Neural progenitor cell (in vitro differentiated cells): Measurements from ENCODE around the gene ZNF423. TPM values are rescaled to one million over a fixed set of nuclear protein-coding genes. Genes with fewer than 3 reads are reported as not detected.

Experiments used
- DNase-seq: peaks from one replicate; pipeline ENCODE4 v3.0.0-alpha.2; 2016; ENCODE audit warnings: low spot score
- H2AFZ ChIP-seq: fragments of 200-600 bp; sonication (generic); replicated peaks from 2 replicates; pipeline ENCODE4 v1.6.1; 2016; ENCODE audit warnings: antibody characterized with exemption
- H3F3A ChIP-seq: fragments of 200-600 bp; sonication (generic); 2 replicates; pipeline ENCODE4 v1.6.1; 2016; ENCODE audit warnings: antibody characterized with exemption, low read depth
- H3K27ac ChIP-seq: fragments of 200-600 bp; sonication (generic); 2 replicates; pipeline ENCODE4 v1.5.1; 2016; ENCODE audit warnings: mild to moderate bottlenecking
- H3K27me3 ChIP-seq: fragments of 200-600 bp; sonication (generic); 2 replicates; pipeline ENCODE4 v1.6.1; 2016; ENCODE audit warnings: mild to moderate bottlenecking, moderate library complexity
- H3K36me3 ChIP-seq: fragments of 200-600 bp; sonication (generic); 2 replicates; pipeline ENCODE4 v1.5.1; 2016
- H3K4me1 ChIP-seq: fragments of 200-600 bp; sonication (generic); 2 replicates; pipeline ENCODE4 v1.6.1; 2016; ENCODE audit warnings: mixed run types
- H3K4me2 ChIP-seq: fragments of 200-600 bp; sonication (generic); 2 replicates; pipeline ENCODE4 v1.6.1; 2016
- H3K4me3 ChIP-seq: fragments of 200-600 bp; sonication (generic); 2 replicates; pipeline ENCODE4 v1.5.1; 2016
- H3K79me2 ChIP-seq: fragments of 200-600 bp; sonication (generic); 2 replicates; pipeline ENCODE4 v1.6.1; 2016; ENCODE audit warnings: low read depth
- H3K9ac ChIP-seq: fragments of 200-600 bp; sonication (generic); 2 replicates; pipeline ENCODE4 v1.6.1; 2016
- H3K9me3 ChIP-seq: fragments of 200-600 bp; sonication (generic); 2 replicates; pipeline ENCODE4 v1.5.1; 2016; ENCODE audit warnings: low read depth
- H4K20me1 ChIP-seq: fragments of 200-600 bp; sonication (generic); 2 replicates; pipeline ENCODE4 v1.6.1; 2016; ENCODE audit warnings: low read depth
- H3K27ac Mint-ChIP-seq: 3 replicates; pipeline ENCODE4 v1.8.0; 2021; ENCODE audit warnings: mixed read lengths
- H3K27me3 Mint-ChIP-seq: 2 replicates; pipeline ENCODE4 v1.8.0; 2022; ENCODE audit warnings: low read depth, mild to moderate bottlenecking, inconsistent platforms, moderate library complexity, mixed read lengths; ENCODE audit not compliant: insufficient read depth
- H3K36me3 Mint-ChIP-seq: 3 replicates; pipeline ENCODE4 v1.8.0; 2021; ENCODE audit warnings: mixed read lengths
- H3K4me1 Mint-ChIP-seq: 3 replicates; pipeline ENCODE4 v1.8.0; 2021; ENCODE audit warnings: mixed read lengths
- H3K4me3 Mint-ChIP-seq: 3 replicates; pipeline ENCODE4 v1.8.0; 2021; ENCODE audit warnings: mild to moderate bottlenecking, moderate library complexity, mixed read lengths
- H3K9me3 Mint-ChIP-seq: 3 replicates; pipeline ENCODE4 v1.8.0; 2020; ENCODE audit warnings: mixed read lengths
- CTCF ChIP-seq: fragments of 200-600 bp; sonication (generic); IDR thresholded peaks from 2 replicates; pipeline ENCODE4 v1.5.1; 2017; ENCODE audit warnings: antibody characterized with exemption, mild to moderate bottlenecking
- EZH2 ChIP-seq: fragments of 200-600 bp; sonication (generic); IDR thresholded peaks from 2 replicates; pipeline ENCODE4 v1.6.1; 2017; ENCODE audit warnings: antibody characterized with exemption, mild to moderate bottlenecking, moderate library complexity
- EZH2phosphoT487 ChIP-seq: fragments of 200-600 bp; sonication (generic); IDR thresholded peaks from 2 replicates; pipeline ENCODE4 v1.6.1; 2017; ENCODE audit warnings: antibody characterized with exemption
- total RNA-seq: library from RNA; depleted of rRNA; stranded (reverse); fragments of >200 nt; gene quantifications from 2 replicates; pipeline ENCODE4 v1.2.3, GENCODE V29; 2015; ENCODE audit warnings: low replicate concordance

Gene ZNF423
- total RNA-seq, 1 donor from 2014 or later = 21.9 TPM

GRCh38 chr16:49684696-49685095 is 171.2 kb downstream of the ZNF423 start:
- H3K79me2 ChIP-seq = peaks cover 1% of the 10 kb centered on the region
- no peak overlapping the region for H2AFZ ChIP-seq
- H3F3A ChIP-seq = peaks cover 10% of the 10 kb centered on the region
- Mint-ChIP-seq H3K4me3 (no peak overlapping the region), H3K27ac (no peak overlapping the region), H3K4me1 (peaks cover 58% of the 10 kb centered on the region), H3K27me3 (peaks cover 4% of the 10 kb centered on the region), H3K9me3 (peaks cover 4% of the 10 kb centered on the region), H3K36me3 (peaks cover 39% of the 10 kb centered on the region)
- no peak for TF ChIP-seq EZH2phosphoT487
- no peak for TF ChIP-seq CTCF
- TF ChIP-seq EZH2 = no peak
- no peak for DNase-seq
- peaks cover 16% of the 10 kb centered on the region for H3K4me1 ChIP-seq
- no peaks in the 10 kb centered on the region for H3K36me3 ChIP-seq
- H3K9ac ChIP-seq = no peak overlapping the region
- H4K20me1 ChIP-seq = peaks cover 24% of the 10 kb centered on the region
- H3K9me3 ChIP-seq = no peaks in the 10 kb centered on the region
- H3K27ac ChIP-seq = no peak overlapping the region
- no peak overlapping the region for H3K4me3 ChIP-seq
- H3K27me3 ChIP-seq = no peaks in the 10 kb centered on the region
- H3K4me2 ChIP-seq = no peak overlapping the region

- Mint-ChIP-seq H3K27ac (peak overlapping the region; percentile 84), H3K36me3 (peaks cover 36% of the 10 kb centered on the region), H3K27me3 (peaks cover 8% of the 10 kb centered on the region), H3K4me3 (no peak overlapping the region), H3K9me3 (peaks cover 4% of the 10 kb centered on the region), H3K4me1 (peaks cover 46% of the 10 kb centered on the region)
- no peak overlapping the region for H3K4me3 ChIP-seq
- H3K4me2 ChIP-seq = no peak overlapping the region
- peaks cover 5% of the 10 kb centered on the region for H3K4me1 ChIP-seq
- peaks cover 20% of the 10 kb centered on the region for H4K20me1 ChIP-seq
- H3K36me3 ChIP-seq = no peaks in the 10 kb centered on the region
- H3F3A ChIP-seq = peaks cover 4% of the 10 kb centered on the region
- H3K9ac ChIP-seq = no peak overlapping the region
- no peak for TF ChIP-seq EZH2
- no peak for TF ChIP-seq CTCF
- no peak for TF ChIP-seq EZH2phosphoT487
- no peaks in the 10 kb centered on the region for H3K27me3 ChIP-seq
- H3K27ac ChIP-seq = no peak overlapping the region
- H3K9me3 ChIP-seq = no peaks in the 10 kb centered on the region
- no peak overlapping the region for H2AFZ ChIP-seq
- H3K79me2 ChIP-seq = no peaks in the 10 kb centered on the region
- DNase-seq = no peak
Measured at GRCh38 chr16:49682577-49683165, 173.2 kb downstream of the ZNF423 start.

- no peak for TF ChIP-seq EZH2
- TF ChIP-seq CTCF = no peak
- no peak for TF ChIP-seq EZH2phosphoT487
- H3K9ac ChIP-seq = no peak overlapping the region
- no peaks in the 10 kb centered on the region for H3K9me3 ChIP-seq
- Mint-ChIP-seq H3K4me3 (no peak overlapping the region), H3K27me3 (peaks cover 8% of the 10 kb centered on the region), H3K9me3 (peaks cover 4% of the 10 kb centered on the region), H3K4me1 (peaks cover 41% of the 10 kb centered on the region), H3K36me3 (peaks cover 36% of the 10 kb centered on the region), H3K27ac (no peak overlapping the region)
- H3K4me1 ChIP-seq = no peaks in the 10 kb centered on the region
- no peak overlapping the region for H3K4me3 ChIP-seq
- no peak overlapping the region for H3K27ac ChIP-seq
- H2AFZ ChIP-seq = no peak overlapping the region
- no peaks in the 10 kb centered on the region for H3K27me3 ChIP-seq
- DNase-seq = no peak
- H4K20me1 ChIP-seq = peaks cover 20% of the 10 kb centered on the region
- H3K4me2 ChIP-seq = no peak overlapping the region
- H3F3A ChIP-seq = peaks cover 4% of the 10 kb centered on the region
- H3K36me3 ChIP-seq = no peaks in the 10 kb centered on the region
- H3K79me2 ChIP-seq = no peaks in the 10 kb centered on the region
Measured at GRCh38 chr16:49681217-49681883, 174.6 kb downstream of the ZNF423 start.
